Thymus (tissue), 11 donors: Measurements from ENCODE around the gene TUT7. TPM values are rescaled to one million over a fixed set of nuclear protein-coding genes. Genes with fewer than 3 reads are reported as not detected.

Experiments
- DNase-seq, 9 donors: peaks; one replicate each; pipeline ENCODE4 v3.0.0-alpha.2; 2013; ENCODE audit warnings: low spot score in 9 of 9, low read depth in 6 of 9, missing footprints in 1 of 9
- H3K27ac ChIP-seq, 2 donors: one replicate each; pipeline ENCODE4 v1.5.1; 2013; ENCODE audit warnings: control low read depth in 1 of 2, low read depth in 1 of 2, low read length in 1 of 2, mild to moderate bottlenecking in 1 of 2, moderate library complexity in 1 of 2
- H3K27me3 ChIP-seq, 2 donors: one replicate each; pipeline ENCODE4 v1.5.1; 2013; ENCODE audit warnings: low read length in 1 of 2; ENCODE audit not compliant: control insufficient read depth in 2 of 2, insufficient read depth in 1 of 2
- H3K36me3 ChIP-seq, 2 donors: one replicate each; pipeline ENCODE4 v1.5.1; 2013; ENCODE audit warnings: low read length in 1 of 2, mild to moderate bottlenecking in 1 of 2, moderate library complexity in 1 of 2; ENCODE audit not compliant: control insufficient read depth in 2 of 2, insufficient read depth in 2 of 2
- H3K4me1 ChIP-seq, 2 donors: one replicate each; pipeline ENCODE4 v1.5.1; 2013; ENCODE audit warnings: low read length in 2 of 2; ENCODE audit not compliant: control insufficient read depth in 2 of 2, insufficient read depth in 2 of 2
- H3K4me3 ChIP-seq, 2 donors: one replicate each; pipeline ENCODE4 v1.5.1; 2013; ENCODE audit warnings: low read length in 2 of 2, control low read depth in 1 of 2, mild to moderate bottlenecking in 1 of 2
- H3K9me3 ChIP-seq, 2 donors: one replicate each; pipeline ENCODE4 v1.5.1; 2013; ENCODE audit warnings: low read length in 1 of 2, mild to moderate bottlenecking in 1 of 2; ENCODE audit not compliant: control insufficient read depth in 2 of 2, insufficient read depth in 1 of 2
- WGBS: extraction: QIAGEN DNeasy Blood & Tissue Kit; methylation state at CpG from one replicate; pipeline ENCODE4 v1.1.7; 2013; 5-methylcytosine and 5-hydroxymethylcytosine counted together
- polyA plus RNA-seq: library from polyadenylated mRNA; stranded (reverse); fragments of 200-250 nt; gene quantifications from one replicate; pipeline ENCODE4 v1.2.3, GENCODE V29; 2013
- total RNA-seq: library from RNA; stranded (reverse); fragments of 120-200 nt; gene quantifications from one replicate; pipeline ENCODE4 v1.2.4, GENCODE V29; 2013
- donor health status: healthy.

Gene TUT7
- total and polyA plus RNA-seq, 2 donors: 25.9 to 29.2 TPM

DNA sequence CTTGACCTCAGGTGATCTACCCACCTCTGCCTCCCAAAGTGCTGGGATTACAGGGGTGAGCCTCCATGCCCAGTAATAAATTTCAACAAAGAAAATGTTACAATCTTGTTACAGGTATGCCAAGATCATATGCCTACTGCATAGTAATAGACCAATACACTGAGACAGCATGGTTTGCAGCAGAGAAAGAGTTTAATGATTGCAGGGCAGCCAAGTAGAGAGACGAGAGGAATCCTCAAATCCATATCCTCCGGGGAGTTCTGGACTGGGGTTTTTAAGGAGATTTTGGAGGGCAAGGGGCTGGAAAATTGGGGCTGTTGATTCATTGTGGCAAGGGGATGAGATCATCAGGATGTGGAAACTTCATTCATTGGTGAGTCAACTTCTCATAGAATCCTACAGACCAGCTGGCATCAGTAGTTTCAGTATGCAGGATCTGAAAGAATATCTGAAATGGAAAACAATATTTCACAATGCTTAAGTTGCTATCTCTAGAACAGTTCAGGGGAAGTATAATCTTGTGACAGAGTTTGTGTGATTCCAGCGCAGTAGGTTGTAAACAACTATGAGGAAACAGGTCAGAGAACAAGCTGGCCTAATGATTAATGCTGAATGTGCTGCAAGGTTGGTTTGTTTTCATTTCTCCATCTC is 14.8 kb upstream of the TUT7 start:
- no peaks in the 10 kb centered on the region for H3K4me1 ChIP-seq
- peaks cover 5 to 16% of the 10 kb centered on the region in 2 donors for H3K9me3 ChIP-seq
- H3K27ac ChIP-seq: no peak overlapping the region
- no peak overlapping the region for H3K4me3 ChIP-seq
- DNase-seq: no peak
- H3K36me3 ChIP-seq: no peaks in the 10 kb centered on the region
- whole genome bisulfite sequencing: 94% methylated on average over 3 of the region's 3 CpGs
- H3K27me3 ChIP-seq: no peaks in the 10 kb centered on the region

DNA sequence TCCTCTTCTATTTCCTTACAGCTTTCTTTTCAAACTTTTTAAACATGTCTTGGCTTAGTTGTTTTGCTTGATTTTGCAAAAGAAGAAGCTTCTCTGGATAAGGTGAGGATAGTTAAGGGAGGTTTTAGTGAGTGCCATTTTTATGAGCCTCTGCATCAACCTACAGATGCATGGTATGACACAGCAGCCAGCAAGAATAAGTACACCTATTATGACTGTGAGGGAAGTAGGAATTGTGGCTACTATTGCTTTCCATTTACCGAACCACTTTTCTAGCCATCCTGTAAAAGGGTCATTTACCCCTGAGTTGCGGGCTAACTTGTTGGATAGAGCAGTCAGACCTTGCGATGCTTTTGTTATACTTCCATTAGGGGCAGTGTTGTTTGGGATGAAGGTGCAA is 7.0 kb upstream of the TUT7 start:
- 96% methylated on average over 3 of the region's 3 CpGs for WGBS
- Histone ChIP-seq H3K4me1 (no peaks in the 10 kb centered on the region), H3K27me3 (no peaks in the 10 kb centered on the region), H3K9me3 (no peaks in the 10 kb centered on the region), H3K27ac (no peak overlapping the region), H3K4me3 (no peak overlapping the region), H3K36me3 (no peaks in the 10 kb centered on the region)
- no peak for DNase-seq

DNA sequence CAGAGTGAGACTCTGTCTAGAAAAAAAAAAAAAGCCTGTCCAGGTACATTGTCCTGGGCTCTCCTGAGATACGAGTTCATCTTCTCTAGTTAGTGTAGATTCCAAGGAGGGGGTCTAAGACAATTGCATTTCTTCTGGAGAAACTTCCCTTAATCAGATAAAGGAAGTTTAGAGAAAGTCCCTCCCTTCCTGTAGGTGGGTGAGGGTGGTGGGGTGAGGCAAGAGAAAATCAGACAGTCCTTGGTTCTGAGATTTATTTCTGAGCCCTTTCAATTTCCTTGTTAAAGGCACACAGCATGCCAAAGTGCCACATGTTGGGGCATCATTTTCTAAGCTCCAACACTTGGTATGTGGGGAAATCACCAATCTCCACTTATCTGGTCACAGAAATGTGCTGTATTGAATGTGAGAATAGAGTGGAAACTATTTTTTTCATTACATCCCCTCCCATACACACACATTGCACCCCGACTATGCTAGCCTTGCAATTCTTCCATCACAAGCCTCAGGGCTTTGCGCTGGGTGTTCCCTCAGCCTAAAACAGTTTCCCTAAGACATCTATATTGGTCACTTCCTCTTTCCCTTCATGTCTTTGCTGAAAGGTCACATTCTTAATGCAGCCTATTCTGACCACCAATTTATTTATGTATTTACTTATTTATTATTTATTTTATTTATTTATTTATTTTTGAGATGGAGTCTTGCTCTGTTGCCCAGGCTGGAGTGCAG is 5.1 kb upstream of the TUT7 start:
- WGBS: 87% methylated on average over 3 of the region's 3 CpGs
- Histone ChIP-seq H3K9me3 (no peaks in the 10 kb centered on the region), H3K27ac (no peak overlapping the region), H3K36me3 (no peaks in the 10 kb centered on the region), H3K27me3 (peaks cover 0 to 4% of the 10 kb centered on the region in 2 donors), H3K4me1 (peaks cover 0 to 4% of the 10 kb centered on the region in 2 donors), H3K4me3 (no peak overlapping the region)
- no peak for DNase-seq

DNA sequence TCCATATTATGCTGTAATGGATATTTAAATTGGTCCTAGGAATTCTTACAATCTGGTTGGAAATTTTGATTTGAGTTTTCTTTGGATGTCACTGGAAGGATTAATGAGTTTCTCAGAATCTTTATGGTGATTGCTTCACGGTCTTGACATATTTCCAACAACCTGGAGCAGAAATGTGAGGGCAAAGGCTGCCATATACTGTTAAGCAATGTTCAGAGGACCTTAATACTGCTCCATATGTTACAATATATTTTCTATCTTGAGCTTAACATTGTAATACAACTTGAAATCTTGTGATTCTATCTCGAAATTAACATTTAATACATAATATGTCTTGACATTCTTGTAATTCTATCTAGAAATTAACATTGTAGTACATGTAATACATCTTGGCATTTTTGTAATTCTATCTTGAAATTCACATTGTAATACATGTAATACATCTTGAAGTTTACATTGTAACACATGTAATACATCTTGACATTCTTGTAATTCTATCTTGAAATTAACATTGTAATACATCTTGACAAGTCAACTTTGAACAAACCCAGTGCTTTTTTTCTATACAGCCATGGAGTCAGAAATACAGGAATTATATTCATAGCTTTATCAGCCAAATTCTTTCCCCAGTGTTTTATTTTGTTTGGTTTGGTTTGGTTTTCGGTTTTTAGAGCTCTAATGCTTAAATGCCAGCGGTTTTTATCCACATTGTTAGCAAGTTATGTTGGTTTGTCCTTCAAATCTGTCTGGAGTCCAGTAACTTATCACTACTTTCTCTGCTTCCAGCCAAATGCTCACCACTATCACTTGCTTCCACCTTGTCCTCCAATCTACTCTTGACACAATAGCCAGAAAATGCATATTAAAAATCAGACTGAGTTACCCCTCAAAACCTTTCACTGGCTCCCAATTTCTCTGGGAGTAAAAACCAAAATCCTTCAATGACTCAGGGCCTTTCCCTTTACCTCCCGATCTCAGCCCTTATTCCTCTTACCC is 3.0 kb upstream of the TUT7 start:
- no peak for DNase-seq
- Histone ChIP-seq H3K4me1 (peaks cover 5 to 9% of the 10 kb centered on the region in 2 donors), H3K4me3 (no peak overlapping the region), H3K27ac (no peak overlapping the region), H3K27me3 (peaks cover 0 to 4% of the 10 kb centered on the region in 2 donors), H3K36me3 (peaks cover 0 to 2% of the 10 kb centered on the region in 2 donors), H3K9me3 (no peaks in the 10 kb centered on the region)
- WGBS: 94% methylated on average over 5 of the region's 5 CpGs

DNA sequence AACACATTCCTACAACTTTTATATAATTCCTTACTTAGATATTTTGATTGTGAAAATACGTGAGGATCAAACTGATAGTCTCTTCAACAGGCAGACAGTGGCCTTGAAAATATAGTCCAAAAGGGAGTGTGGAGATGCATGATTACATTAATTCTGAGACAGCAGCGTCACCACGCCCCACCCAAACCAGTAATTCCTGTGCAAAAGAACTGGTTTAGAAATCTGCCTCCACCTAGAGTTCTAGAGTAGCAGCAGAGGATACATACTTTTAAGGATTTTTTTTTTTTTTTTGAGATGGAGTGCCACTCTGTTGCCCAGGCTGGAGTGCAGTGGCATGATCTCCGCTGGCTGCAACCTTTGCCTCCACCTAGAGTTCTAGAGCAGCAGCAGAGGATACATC is 1.6 kb upstream of the TUT7 start:
- DNase-seq: no peak
- Histone ChIP-seq H3K36me3 (peaks cover 0 to 9% of the 10 kb centered on the region in 2 donors), H3K4me3 (no peak overlapping the region), H3K27me3 (peaks cover 0 to 4% of the 10 kb centered on the region in 2 donors), H3K4me1 (peaks cover 5 to 12% of the 10 kb centered on the region in 2 donors), H3K27ac (no peak overlapping the region), H3K9me3 (no peaks in the 10 kb centered on the region)
- 97% methylated on average over 4 of the region's 4 CpGs for WGBS

DNA sequence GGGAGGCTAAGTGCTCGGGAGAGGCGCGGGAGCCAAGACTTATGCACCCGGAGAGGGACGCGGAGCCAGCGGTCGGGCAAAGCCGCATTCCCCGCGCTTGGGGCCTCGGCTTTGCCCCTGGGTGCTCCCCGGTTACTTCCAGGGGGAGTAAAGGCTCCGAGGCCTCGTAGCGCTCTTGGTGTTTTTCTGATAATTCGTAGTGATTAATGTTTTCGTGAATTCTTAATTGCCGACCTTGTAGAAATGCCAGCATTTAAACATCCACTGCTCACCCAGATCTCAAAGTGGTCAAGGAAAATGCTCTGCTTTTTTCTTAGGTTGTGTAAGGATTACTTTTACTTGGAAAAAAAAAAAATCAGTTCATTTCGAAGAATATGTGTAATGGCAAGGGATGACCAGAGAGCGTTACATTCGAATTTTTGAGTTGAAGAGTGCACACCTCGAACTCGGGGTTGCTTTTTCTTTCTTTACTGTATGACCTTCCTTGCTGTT is 654 bp upstream of the TUT7 start:
- Histone ChIP-seq H3K4me3 (peak overlapping the region; percentile 82 to 99), H3K9me3 (no peaks in the 10 kb centered on the region), H3K36me3 (peaks cover 0 to 10% of the 10 kb centered on the region in 2 donors), H3K4me1 (peaks cover 10 to 20% of the 10 kb centered on the region in 2 donors), H3K27ac (peak overlapping the region; percentile 44 to 82), H3K27me3 (peaks cover 0 to 4% of the 10 kb centered on the region in 2 donors)
- DNase-seq: no peak
- WGBS: 16% methylated on average over 24 of the region's 24 CpGs

DNA sequence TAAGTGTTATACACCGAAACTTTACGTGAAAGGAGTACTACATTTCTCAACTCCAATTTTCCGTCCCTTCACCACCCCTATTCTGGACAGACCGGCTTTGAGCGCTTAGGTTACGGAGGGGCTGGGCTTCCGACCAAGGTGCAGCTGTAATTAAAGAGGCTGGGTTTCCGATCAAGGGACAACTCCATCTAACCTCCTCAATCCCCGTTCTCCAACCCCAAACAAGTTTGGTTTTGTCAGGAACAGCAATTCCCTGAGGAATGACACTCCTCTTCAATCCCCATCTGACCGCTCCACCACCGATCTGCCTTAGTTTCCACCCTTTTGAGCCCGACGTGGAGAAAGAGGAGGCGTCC is 577 bp downstream of the TUT7 start:
- peak overlapping the region; percentile 83 for H3K27ac ChIP-seq
- no peaks in the 10 kb centered on the region for H3K9me3 ChIP-seq
- under 1% methylated on average over 14 of the region's 14 CpGs for WGBS
- peak in 4 of 9 donors; percentile 13 to 51 (median 26) for DNase-seq
- peaks cover 0 to 10% of the 10 kb centered on the region in 2 donors for H3K36me3 ChIP-seq
- H3K4me1 ChIP-seq: peaks cover 10 to 20% of the 10 kb centered on the region in 2 donors
- H3K4me3 ChIP-seq: peak overlapping the region; percentile 82 to 99
- peaks cover 0 to 4% of the 10 kb centered on the region in 2 donors for H3K27me3 ChIP-seq

DNA sequence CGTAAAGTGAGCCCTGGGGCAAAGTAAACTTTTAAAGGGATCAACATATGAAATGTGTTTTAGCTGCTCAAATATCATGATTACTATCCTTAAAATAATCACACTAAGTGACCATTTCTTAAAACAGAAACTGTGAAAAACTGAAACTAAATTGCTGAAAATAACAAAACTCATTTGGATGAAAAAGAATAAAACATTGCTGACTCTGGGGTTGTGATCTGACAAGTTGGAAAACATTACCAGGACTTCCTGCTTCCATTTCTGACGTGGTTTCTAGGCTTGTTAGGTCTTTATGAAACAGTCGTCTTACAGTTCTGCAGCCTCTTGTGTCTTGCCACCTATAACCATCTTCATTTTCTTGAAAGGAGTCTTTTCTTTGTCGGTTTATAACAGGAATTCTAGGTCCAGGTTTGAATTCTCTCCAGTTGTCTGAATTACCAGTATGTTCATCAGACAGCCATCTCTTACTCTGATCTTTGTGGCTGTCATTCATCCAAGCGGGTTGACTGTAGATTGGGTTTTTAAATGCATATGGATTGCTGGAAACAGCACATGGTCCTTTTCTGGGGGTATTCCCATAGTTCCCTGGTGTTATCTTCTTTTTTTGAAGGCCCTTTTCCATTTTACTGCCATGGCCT is 1.7 kb downstream of the TUT7 start:
- DNase-seq: peak in 3 of 9 donors; percentile 33 to 62 (median 39)
- H3K4me3 ChIP-seq: peak overlapping the region; percentile 11 to 39
- 53% methylated on average over 5 of the region's 5 CpGs for WGBS
- no peaks in the 10 kb centered on the region for H3K9me3 ChIP-seq
- peaks cover 0 to 12% of the 10 kb centered on the region in 2 donors for H3K36me3 ChIP-seq
- H3K4me1 ChIP-seq: peaks cover 14 to 20% of the 10 kb centered on the region in 2 donors
- peak overlapping the region; percentile 3 to 56 for H3K27ac ChIP-seq
- H3K27me3 ChIP-seq: peaks cover 0 to 4% of the 10 kb centered on the region in 2 donors
